BLaER1 treated with 17β-estradiol and CSF1 and Interleukin-3, amounts not matched to agents 10 nM and 100 nM (cell line): ENCODE measurements around the gene FLII.

ENCODE experiments used
- H3K27ac ChIP-seq, 11 experiments: shearing (Covaris generic); formaldehyde crosslinking; 2 replicates each; pipeline ENCODE4 v1.8.1; 2022
- H3K27me3 ChIP-seq, 11 experiments: shearing (Covaris generic); formaldehyde crosslinking; 2 replicates each; pipeline ENCODE4 v1.8.1; 2022
- H3K36me3 ChIP-seq, 11 experiments: shearing (Covaris generic); formaldehyde crosslinking; 2 replicates each; pipeline ENCODE4 v1.8.1; 2022
- H3K4me1 ChIP-seq, 10 experiments: shearing (Covaris generic); formaldehyde crosslinking; 2 replicates each; pipeline ENCODE4 v1.8.1; 2022
- H3K4me2 ChIP-seq, 11 experiments: shearing (Covaris generic); formaldehyde crosslinking; 2 replicates each; pipeline ENCODE4 v1.8.1; 2022
- H3K4me3 ChIP-seq, 10 experiments: shearing (Covaris generic); formaldehyde crosslinking; 2 replicates each; pipeline ENCODE4 v1.8.1; 2022
- H3K9ac ChIP-seq, 11 experiments: shearing (Covaris generic); formaldehyde crosslinking; 2 replicates each; pipeline ENCODE4 v1.8.1; 2022
- H3K9me3 ChIP-seq, 11 experiments: shearing (Covaris generic); formaldehyde crosslinking; replicated peaks in 1 of 11; 2 replicates each; pipeline ENCODE4 v1.8.1; 2022
- H4K20me1 ChIP-seq, 11 experiments: shearing (Covaris generic); formaldehyde crosslinking; 2 replicates each; pipeline ENCODE4 v1.8.1; 2022
- Cebpa-rat ChIP-seq, 11 experiments: shearing (Covaris generic); IDR thresholded peaks; 2 replicates each; pipeline ENCODE4 v1.8.1; 2022

FLII gene

GRCh38 chr17:18248811-18249210 lies 9.7 kb downstream of the FLII start:
- TF ChIP-seq Cebpa-rat (IDR thresholded peaks at IDR 0.05): no peak
- H3K27ac ChIP-seq: no peak overlapping the region
- H3K4me2 ChIP-seq: no peak overlapping the region
- H3K27me3 ChIP-seq: no peaks in the 10 kb centered on the region
- H3K9ac ChIP-seq: 0 out of 22 replicates have a peak overlapping the region, but pooled peaks of 1 of the 11 experiments have one; percentile 2
- peaks cover 13 to 91% (median 39%) of the 10 kb centered on the region in 11 experiments; a peak in 21 of 22 replicates for H4K20me1 ChIP-seq
- H3K9me3 ChIP-seq: no peaks in the 10 kb centered on the region
- H3K36me3 ChIP-seq: peaks cover 81 to 96% (median 90%) of the 10 kb centered on the region in 11 experiments
- peaks cover 0 to 10% (median 7%) of the 10 kb centered on the region in 10 experiments; a peak in 9 of 20 replicates for H3K4me1 ChIP-seq
- no peak overlapping the region for H3K4me3 ChIP-seq

- Histone ChIP-seq H3K9me3 (no peaks in the 10 kb centered on the region), H4K20me1 (peaks cover 13 to 91% (median 38%) of the 10 kb centered on the region in 11 experiments; a peak in 20 of 22 replicates), H3K36me3 (peaks cover 81 to 96% (median 90%) of the 10 kb centered on the region in 11 experiments), H3K9ac (0 out of 22 replicates have a peak overlapping the region, but pooled peaks of 1 of the 11 experiments have one; percentile 2), H3K4me3 (no peak overlapping the region), H3K4me1 (peaks cover 0 to 10% (median 7%) of the 10 kb centered on the region in 10 experiments; a peak in 9 of 20 replicates), H3K27me3 (no peaks in the 10 kb centered on the region), H3K4me2 (no peak overlapping the region), H3K27ac (no peak overlapping the region)
- TF ChIP-seq Cebpa-rat (IDR thresholded peaks at IDR 0.05): no peak
Observed at GRCh38 chr17:18248300-18248731, 10.2 kb downstream of the FLII start.

GRCh38 chr17:18247613-18248001 lies 10.9 kb downstream of the FLII start:
- Histone ChIP-seq H3K9ac (no peak overlapping the region), H3K4me3 (no peak overlapping the region), H3K27ac (no peak overlapping the region), H3K36me3 (peaks cover 78 to 96% (median 86%) of the 10 kb centered on the region in 11 experiments), H4K20me1 (peaks cover 13 to 86% (median 40%) of the 10 kb centered on the region in 11 experiments; a peak in 20 of 22 replicates), H3K4me2 (no peak overlapping the region), H3K27me3 (no peaks in the 10 kb centered on the region), H3K4me1 (peaks cover 0 to 10% (median 7%) of the 10 kb centered on the region in 10 experiments; a peak in 9 of 20 replicates), H3K9me3 (no peaks in the 10 kb centered on the region)
- no peak for TF ChIP-seq Cebpa-rat (IDR thresholded peaks at IDR 0.05)

GRCh38 chr17:18246880-18247612 lies 11.5 kb downstream of the FLII start:
- no peak overlapping the region for H3K27ac ChIP-seq
- H3K4me1 ChIP-seq: peaks cover 0 to 10% (median 7%) of the 10 kb centered on the region in 10 experiments; a peak in 9 of 20 replicates
- no peak overlapping the region for H3K4me3 ChIP-seq
- no peaks in the 10 kb centered on the region for H3K27me3 ChIP-seq
- H3K9ac ChIP-seq: no peak overlapping the region
- peaks cover 13 to 86% (median 38%) of the 10 kb centered on the region in 11 experiments; a peak in 20 of 22 replicates for H4K20me1 ChIP-seq
- H3K9me3 ChIP-seq: no peaks in the 10 kb centered on the region
- no peak for TF ChIP-seq Cebpa-rat (IDR thresholded peaks at IDR 0.05)
- H3K4me2 ChIP-seq: no peak overlapping the region
- H3K36me3 ChIP-seq: peaks cover 74 to 96% (median 86%) of the 10 kb centered on the region in 11 experiments

GRCh38 chr17:18246109-18246725 lies 12.3 kb downstream of the FLII start:
- H3K9ac ChIP-seq: no peak overlapping the region
- H3K27ac ChIP-seq: no peak overlapping the region
- no peak overlapping the region for H3K4me3 ChIP-seq
- no peaks in the 10 kb centered on the region for H3K9me3 ChIP-seq
- no peak for TF ChIP-seq Cebpa-rat (IDR thresholded peaks at IDR 0.05)
- peaks cover 13 to 86% (median 34%) of the 10 kb centered on the region in 11 experiments; a peak in 20 of 22 replicates for H4K20me1 ChIP-seq
- peaks cover 73 to 96% (median 86%) of the 10 kb centered on the region in 11 experiments for H3K36me3 ChIP-seq
- no peak overlapping the region for H3K4me2 ChIP-seq
- no peaks in the 10 kb centered on the region for H3K27me3 ChIP-seq
- H3K4me1 ChIP-seq: peaks cover 0 to 10% (median 7%) of the 10 kb centered on the region in 10 experiments; a peak in 9 of 20 replicates

GRCh38 chr17:18245038-18245776 lies 13.3 kb downstream of the FLII start:
- no peak for TF ChIP-seq Cebpa-rat (IDR thresholded peaks at IDR 0.05)
- Histone ChIP-seq H3K4me1 (peaks cover 0 to 13% (median 8%) of the 10 kb centered on the region in 10 experiments; a peak in 9 of 20 replicates), H3K36me3 (peaks cover 69 to 96% (median 80%) of the 10 kb centered on the region in 11 experiments), H3K4me2 (no peak overlapping the region), H3K27ac (no peak overlapping the region), H3K9ac (no peak overlapping the region), H3K4me3 (no peak overlapping the region), H3K27me3 (no peaks in the 10 kb centered on the region), H4K20me1 (peaks cover 13 to 86% (median 40%) of the 10 kb centered on the region in 11 experiments; a peak in 20 of 22 replicates), H3K9me3 (no peaks in the 10 kb centered on the region)

- Histone ChIP-seq H3K9ac (no peak overlapping the region), H3K36me3 (peaks cover 56 to 96% (median 78%) of the 10 kb centered on the region in 11 experiments), H3K4me3 (no peak overlapping the region), H3K4me1 (peaks cover 0 to 7% (median under 1%) of the 10 kb centered on the region in 10 experiments; a peak in 5 of 20 replicates), H3K4me2 (no peak overlapping the region), H4K20me1 (peaks cover 0 to 91% (median 27%) of the 10 kb centered on the region in 11 experiments; a peak in 16 of 22 replicates), H3K27ac (no peak overlapping the region), H3K9me3 (no peaks in the 10 kb centered on the region), H3K27me3 (no peaks in the 10 kb centered on the region)
- no peak for TF ChIP-seq Cebpa-rat (IDR thresholded peaks at IDR 0.05)
Observed at GRCh38 chr17:18241229-18241871, 17.2 kb downstream of the FLII start.

GRCh38 chr17:18240449-18240848 lies 18.1 kb downstream of the FLII start:
- 0 out of 22 replicates have a peak overlapping the region, but pooled peaks of 1 of the 11 experiments have one; percentile 18 for H3K9ac ChIP-seq
- H3K4me1 ChIP-seq: peaks cover 0 to 13% (median 9%) of the 10 kb centered on the region in 10 experiments; a peak in 15 of 20 replicates
- no peak for TF ChIP-seq Cebpa-rat (IDR thresholded peaks at IDR 0.05)
- H3K4me3 ChIP-seq: no peak overlapping the region
- H3K27ac ChIP-seq: no peak overlapping the region
- no peak overlapping the region for H3K4me2 ChIP-seq
- peaks cover 0 to 91% (median 20%) of the 10 kb centered on the region in 11 experiments; a peak in 15 of 22 replicates for H4K20me1 ChIP-seq
- H3K9me3 ChIP-seq: no peaks in the 10 kb centered on the region
- H3K36me3 ChIP-seq: peaks cover 50 to 96% (median 78%) of the 10 kb centered on the region in 11 experiments
- H3K27me3 ChIP-seq: no peaks in the 10 kb centered on the region
